Astrocyte (in vitro differentiated cells and primary cell): Measurements from ENCODE around the gene SVIL.

ENCODE experiments used
- EZH2 ChIP-seq: IDR thresholded peaks from 2 replicates; pipeline ENCODE4 v1.6.1; 2012; ENCODE audit warnings: mild to moderate bottlenecking, low read length, inconsistent platforms; ENCODE audit not compliant: insufficient read depth
- TF ChIP-seq, protein P1 (sequence below): IDR thresholded peaks from 2 replicates; pipeline ENCODE4 v1.5.1; 2011; ENCODE audit warnings: low read depth, mild to moderate bottlenecking, inconsistent platforms, low read length, moderate library complexity; ENCODE audit not compliant: insufficient read depth

DNA sequence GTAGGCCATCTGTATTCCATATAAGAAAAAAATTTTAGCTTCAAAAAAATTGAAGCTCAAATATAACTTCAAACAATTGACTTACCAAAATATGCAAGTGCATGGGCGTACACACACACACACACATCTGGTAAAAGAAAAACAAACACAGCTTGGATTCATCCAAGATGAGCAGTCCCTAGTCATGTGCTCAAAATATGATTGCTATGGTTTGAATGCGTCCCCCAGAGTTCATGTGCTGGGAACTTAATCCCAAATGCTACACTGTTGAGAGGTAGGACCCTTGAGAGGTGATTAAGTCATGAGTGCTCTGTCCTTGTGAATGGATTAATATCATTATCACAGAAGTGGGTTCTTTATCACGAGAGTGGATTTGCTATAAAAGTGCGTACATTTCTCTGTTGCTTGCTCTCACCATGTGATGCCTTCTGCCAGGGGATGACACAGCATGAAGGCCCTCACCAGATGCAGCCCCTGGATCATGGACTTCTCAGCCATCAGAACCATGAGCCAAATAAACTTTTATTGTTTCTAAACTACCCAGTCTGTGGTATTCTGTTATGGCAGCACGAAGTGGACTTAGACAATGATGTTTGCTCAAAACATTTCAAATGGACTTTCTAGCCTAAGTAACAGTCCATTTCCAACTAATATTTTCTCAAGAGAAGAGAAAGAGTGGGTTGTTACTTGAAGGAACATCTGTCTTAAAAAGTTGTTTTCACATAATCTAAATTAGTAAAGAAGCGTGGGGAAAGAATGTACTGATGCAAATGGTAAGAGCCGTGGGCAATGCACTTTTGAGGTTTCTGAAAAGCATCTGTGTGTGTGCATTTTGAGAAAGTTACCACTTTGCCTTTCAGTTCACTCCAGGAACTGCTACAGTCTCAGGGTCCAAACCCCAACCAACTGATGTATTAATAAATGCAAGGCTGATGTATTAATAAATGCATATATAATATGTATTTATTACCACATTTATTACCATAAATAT, 15.1 kb upstream of the SVIL start:
- TF ChIP-seq, protein P1, sequence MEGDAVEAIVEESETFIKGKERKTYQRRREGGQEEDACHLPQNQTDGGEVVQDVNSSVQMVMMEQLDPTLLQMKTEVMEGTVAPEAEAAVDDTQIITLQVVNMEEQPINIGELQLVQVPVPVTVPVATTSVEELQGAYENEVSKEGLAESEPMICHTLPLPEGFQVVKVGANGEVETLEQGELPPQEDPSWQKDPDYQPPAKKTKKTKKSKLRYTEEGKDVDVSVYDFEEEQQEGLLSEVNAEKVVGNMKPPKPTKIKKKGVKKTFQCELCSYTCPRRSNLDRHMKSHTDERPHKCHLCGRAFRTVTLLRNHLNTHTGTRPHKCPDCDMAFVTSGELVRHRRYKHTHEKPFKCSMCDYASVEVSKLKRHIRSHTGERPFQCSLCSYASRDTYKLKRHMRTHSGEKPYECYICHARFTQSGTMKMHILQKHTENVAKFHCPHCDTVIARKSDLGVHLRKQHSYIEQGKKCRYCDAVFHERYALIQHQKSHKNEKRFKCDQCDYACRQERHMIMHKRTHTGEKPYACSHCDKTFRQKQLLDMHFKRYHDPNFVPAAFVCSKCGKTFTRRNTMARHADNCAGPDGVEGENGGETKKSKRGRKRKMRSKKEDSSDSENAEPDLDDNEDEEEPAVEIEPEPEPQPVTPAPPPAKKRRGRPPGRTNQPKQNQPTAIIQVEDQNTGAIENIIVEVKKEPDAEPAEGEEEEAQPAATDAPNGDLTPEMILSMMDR, result no peak
- no peak for TF ChIP-seq EZH2
